C1 segment of cervical spinal cord (tissue), 14 donors: ENCODE results near the gene CMIP.
"Not testable (repeated sequence)": the region's sequence is repeated elsewhere in the genome, so short reads cannot be mapped to it uniquely, and the experiment has no call there.

ENCODE experiments used
- DNase-seq, 14 donors: peaks; one replicate each; lab custom pipeline; 2025; lab: John Stamatoyannopoulos, UW

CMIP gene

GRCh38 chr16:81734632-81735434 is 290.2 kb downstream of the CMIP start:
- DNase-seq, result no peak

- peak in 13 of 14 donors; percentile 12 to 71 (median 48) for DNase-seq
Measured at GRCh38 chr16:81737885-81738536, 293.4 kb downstream of the CMIP start.

GRCh38 chr16:81738783-81739496 is 294.3 kb downstream of the CMIP start:
- DNase-seq, result peak in 8 of 14 donors; percentile 22 to 68 (median 58)

- DNase-seq, result no peak
Measured at GRCh38 chr16:81739503-81739902, 294.9 kb downstream of the CMIP start.

GRCh38 chr16:81740169-81740568 is 295.6 kb downstream of the CMIP start:
- peak in 4 of 14 donors; percentile 2 to 10 (median 6) for DNase-seq

- DNase-seq, result not testable (repeated sequence)
Measured at GRCh38 chr16:81741430-81741770, 296.8 kb downstream of the CMIP start.

GRCh38 chr16:81744385-81744784 is 299.8 kb downstream of the CMIP start:
- no peak for DNase-seq

- no peak for DNase-seq
Measured at GRCh38 chr16:81744911-81745310, 300.3 kb downstream of the CMIP start.

- DNase-seq, result peak in 10 of 14 donors; percentile 3 to 62 (median 36)
Measured at GRCh38 chr16:81745704-81746558, 301.3 kb downstream of the CMIP start.

- DNase-seq, result no peak
Measured at GRCh38 chr16:81746566-81746965, 302.0 kb downstream of the CMIP start.

- DNase-seq, result no peak
Measured at GRCh38 chr16:81748476-81749198, 304.0 kb downstream of the CMIP start.

GRCh38 chr16:81752225-81752875 is 307.7 kb downstream of the CMIP start:
- DNase-seq, result peak in 8 of 14 donors; percentile 14 to 52 (median 31)

- no peak for DNase-seq
Measured at GRCh38 chr16:81752876-81753227, 308.2 kb downstream of the CMIP start.

- no peak for DNase-seq
Measured at GRCh38 chr16:81754858-81755257, 310.2 kb downstream of the CMIP start.

- peak in 4 of 14 donors; percentile 6 to 15 (median 11) for DNase-seq
Measured at GRCh38 chr16:81755915-81756614, 311.5 kb downstream of the CMIP start.

- DNase-seq, result no peak
Measured at GRCh38 chr16:81756615-81757356, 312.2 kb downstream of the CMIP start.

- no peak for DNase-seq
Measured at GRCh38 chr16:81758376-81758775, 313.8 kb downstream of the CMIP start.
